Measurements from ENCODE around the gene NTMT1. TPM values are rescaled to one million over a fixed set of nuclear protein-coding genes. Genes with fewer than 3 reads are reported as not detected.

NTMT1 gene
- total and polyA plus RNA-seq, 8 donors: 1.7 to 68.4 (median 28.0) TPM

DNA sequence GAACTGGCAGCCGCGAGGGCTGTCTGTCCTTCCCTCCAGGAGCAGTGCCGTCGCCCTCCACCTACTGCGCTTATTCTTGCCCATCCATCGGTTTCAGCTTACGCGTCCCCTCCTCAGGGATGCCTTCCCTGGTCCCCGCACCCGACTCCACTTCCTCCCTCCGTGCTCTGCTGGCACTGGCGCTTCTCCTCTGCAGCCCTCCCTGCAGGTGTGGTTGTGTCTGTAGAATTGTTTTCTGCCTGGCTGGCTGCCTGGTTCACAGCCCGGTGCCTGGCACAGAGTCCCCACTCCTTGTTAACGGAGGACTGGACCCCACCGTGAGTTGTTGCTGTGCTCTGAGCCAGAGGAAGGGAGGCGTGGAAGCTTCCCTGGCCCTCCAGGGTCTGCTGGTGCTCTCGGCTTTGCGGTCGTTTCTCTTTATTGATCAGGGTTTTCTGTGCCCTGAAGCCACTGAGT lies 5.7 kb downstream of the NTMT1 start:
- peak in 1 of 2 donors; percentile 50 for DNase-seq
- no peaks in the 10 kb centered on the region for H3K9me3 ChIP-seq
- peak overlapping the region in 3 of 5 donors; percentile 22 to 39 (median 23) for H3K27ac ChIP-seq
- H3K4me1 ChIP-seq: peaks cover 41 to 78% (median 66%) of the 10 kb centered on the region in 4 donors
- no peak overlapping the region for H3K4me3 ChIP-seq
- intact Hi-C loops (cut with DNase I; ENCODE audit: low total_unique reads): no loop called here
- peaks cover 38 to 50% (median 47%) of the 10 kb centered on the region in 4 donors for H3K36me3 ChIP-seq
- TF ChIP-seq POLR2AphosphoS5 (IDR thresholded peaks at IDR 0.05) (no peak), POLR2A (IDR thresholded peaks at IDR 0.05) (no peak), EP300 (IDR thresholded peaks at IDR 0.05) (no peak)
- TF ChIP-seq, protein P1, sequence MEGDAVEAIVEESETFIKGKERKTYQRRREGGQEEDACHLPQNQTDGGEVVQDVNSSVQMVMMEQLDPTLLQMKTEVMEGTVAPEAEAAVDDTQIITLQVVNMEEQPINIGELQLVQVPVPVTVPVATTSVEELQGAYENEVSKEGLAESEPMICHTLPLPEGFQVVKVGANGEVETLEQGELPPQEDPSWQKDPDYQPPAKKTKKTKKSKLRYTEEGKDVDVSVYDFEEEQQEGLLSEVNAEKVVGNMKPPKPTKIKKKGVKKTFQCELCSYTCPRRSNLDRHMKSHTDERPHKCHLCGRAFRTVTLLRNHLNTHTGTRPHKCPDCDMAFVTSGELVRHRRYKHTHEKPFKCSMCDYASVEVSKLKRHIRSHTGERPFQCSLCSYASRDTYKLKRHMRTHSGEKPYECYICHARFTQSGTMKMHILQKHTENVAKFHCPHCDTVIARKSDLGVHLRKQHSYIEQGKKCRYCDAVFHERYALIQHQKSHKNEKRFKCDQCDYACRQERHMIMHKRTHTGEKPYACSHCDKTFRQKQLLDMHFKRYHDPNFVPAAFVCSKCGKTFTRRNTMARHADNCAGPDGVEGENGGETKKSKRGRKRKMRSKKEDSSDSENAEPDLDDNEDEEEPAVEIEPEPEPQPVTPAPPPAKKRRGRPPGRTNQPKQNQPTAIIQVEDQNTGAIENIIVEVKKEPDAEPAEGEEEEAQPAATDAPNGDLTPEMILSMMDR (IDR thresholded peaks at IDR 0.05): no peak
- H3K27me3 ChIP-seq: no peaks in the 10 kb centered on the region
- 52 to 71% (median 57%) methylated on average over 19 of the region's 19 CpGs for WGBS, 5 donors

GRCh38 chr9:129632460-129632859 lies 6.5 kb downstream of the NTMT1 start:
- H3K9me3 ChIP-seq: no peaks in the 10 kb centered on the region
- H3K27ac ChIP-seq: peak overlapping the region in 1 of 5 donors; percentile 23
- H3K27me3 ChIP-seq: no peaks in the 10 kb centered on the region
- intact Hi-C loops (cut with DNase I; ENCODE audit: low total_unique reads): no loop called here
- TF ChIP-seq POLR2A (IDR thresholded peaks at IDR 0.05) (no peak), POLR2AphosphoS5 (IDR thresholded peaks at IDR 0.05) (no peak), EP300 (IDR thresholded peaks at IDR 0.05) (no peak)
- TF ChIP-seq, protein P1 (IDR thresholded peaks at IDR 0.05): no peak
- peaks cover 33 to 78% (median 66%) of the 10 kb centered on the region in 4 donors for H3K4me1 ChIP-seq
- no peak overlapping the region for H3K4me3 ChIP-seq
- H3K36me3 ChIP-seq: peaks cover 46 to 57% (median 55%) of the 10 kb centered on the region in 4 donors
- 81 to 84% (median 83%) methylated on average over 13 of the region's 13 CpGs for WGBS, 5 donors
- no peak for DNase-seq

GRCh38 chr9:129633207-129633606 lies 7.2 kb downstream of the NTMT1 start:
- H3K4me1 ChIP-seq: peaks cover 26 to 77% (median 60%) of the 10 kb centered on the region in 4 donors
- H3K27ac ChIP-seq: peak overlapping the region in 1 of 5 donors; percentile 33
- intact Hi-C loops (cut with DNase I; ENCODE audit: low total_unique reads): no loop called here
- H3K9me3 ChIP-seq: no peaks in the 10 kb centered on the region
- WGBS, 5 donors: 67 to 89% (median 78%) methylated on average over 4 of the region's 4 CpGs
- peaks cover 53 to 65% (median 62%) of the 10 kb centered on the region in 4 donors for H3K36me3 ChIP-seq
- no peaks in the 10 kb centered on the region for H3K27me3 ChIP-seq
- H3K4me3 ChIP-seq: no peak overlapping the region
- no peak for DNase-seq
- no peak for TF ChIP-seq POLR2A (IDR thresholded peaks at IDR 0.05)
- no peak for TF ChIP-seq POLR2AphosphoS5 (IDR thresholded peaks at IDR 0.05)
- no peak for TF ChIP-seq EP300 (IDR thresholded peaks at IDR 0.05)
- TF ChIP-seq, protein P1 (IDR thresholded peaks at IDR 0.05): no peak

GRCh38 chr9:129633848-129634247 lies 7.9 kb downstream of the NTMT1 start:
- Histone ChIP-seq H3K36me3 (peaks cover 59 to 71% (median 69%) of the 10 kb centered on the region in 4 donors), H3K27ac (no peak overlapping the region), H3K27me3 (no peaks in the 10 kb centered on the region), H3K4me3 (no peak overlapping the region), H3K9me3 (no peaks in the 10 kb centered on the region), H3K4me1 (peaks cover 22 to 75% (median 57%) of the 10 kb centered on the region in 4 donors)
- TF ChIP-seq POLR2AphosphoS5 (IDR thresholded peaks at IDR 0.05) (no peak), EP300 (IDR thresholded peaks at IDR 0.05) (no peak), POLR2A (IDR thresholded peaks at IDR 0.05) (no peak)
- TF ChIP-seq, protein P1 (IDR thresholded peaks at IDR 0.05): no peak
- intact Hi-C loops (cut with DNase I; ENCODE audit: low total_unique reads): no loop called here
- WGBS, 5 donors: 73 to 86% (median 80%) methylated on average over 9 to 13 of the region's 13 CpGs
- no peak for DNase-seq
